Endothelial cell of umbilical vein (primary cell): Measurements from ENCODE around the gene OR51B2. TPM values are rescaled to one million over a fixed set of nuclear protein-coding genes. Genes with fewer than 3 reads are reported as not detected.

Source experiments
- BruUV-seq: library from RNA; stranded (reverse); fragments of 400-500 nt; replicated peaks from 2 replicates; lab custom pipeline; 2021; lab: Mats Ljungman, UMichigan
- CTCF ChIA-PET: fragments of 300-600, 350-600 bp; sonication (Branson Sonifier 250); formaldehyde crosslinking; loops from one replicate; lab custom pipeline; 2021; ENCODE audit warnings: antibody characterized with exemption, inconsistent platforms; lab: Charles Lee
- POLR2A ChIA-PET: fragments of 300-600, 350-600 bp; sonication (Branson Sonifier 250); formaldehyde crosslinking; loops from one replicate; lab custom pipeline; 2021; ENCODE audit warnings: antibody characterized with exemption, inconsistent platforms; lab: Charles Lee
- DNase-seq: peaks from one replicate; pipeline ENCODE4 v3.0.0-alpha.2; 2011; ENCODE audit warnings: low read depth, low spot score
- FAIRE-seq: peaks from 2 replicates; lab custom pipeline; 2011; peaks lifted over from hg19 to GRCh38; lab: Jason Lieb, UNC
- H2AFZ ChIP-seq: 2 replicates; pipeline ENCODE4 v1.6.0; 2012; ENCODE audit warnings: low read depth, low read length, control low read depth, inconsistent platforms
- H3K27ac ChIP-seq: 2 replicates; pipeline ENCODE4 v1.5.1; 2011; ENCODE audit warnings: low read depth, mild to moderate bottlenecking, control low read depth, low read length, moderate library complexity; ENCODE audit not compliant: insufficient read depth
- H3K27me3 ChIP-seq, 2 experiments: 2 replicates each; pipeline versions ENCODE4 v1.6.0 to v1.6.1; 2011; ENCODE audit warnings: low read length in 2 of 2, mixed read lengths in 1 of 2; ENCODE audit not compliant: control insufficient read depth in 2 of 2, insufficient read depth in 2 of 2
- H3K36me3 ChIP-seq, 2 experiments: 2 replicates in 1 of 2; 3 replicates in 1 of 2; pipeline ENCODE4 v1.5.1; 2011; ENCODE audit warnings: low read length in 2 of 2, mild to moderate bottlenecking in 1 of 2, moderate library complexity in 1 of 2; ENCODE audit not compliant: control insufficient read depth in 2 of 2, insufficient read depth in 2 of 2; ENCODE audit errors: extremely low read depth in 1 of 2
- H3K4me1 ChIP-seq: 3 replicates; pipeline ENCODE4 v1.5.1; 2011; ENCODE audit warnings: mild to moderate bottlenecking, low read length; ENCODE audit not compliant: control insufficient read depth, insufficient read depth; ENCODE audit errors: extremely low read depth
- H3K4me2 ChIP-seq: 2 replicates; pipeline ENCODE4 v1.6.1; 2011; ENCODE audit warnings: low read length, control low read depth, mixed read lengths; ENCODE audit not compliant: insufficient read depth
- H3K4me3 ChIP-seq, 3 experiments: fragments of 200-600 bp in 1 of 3; sonication (generic), shearing (Covaris generic) in 1 of 3; replicated peaks in 1 of 3; 2 replicates each; pipeline ENCODE4 v1.5.1; 2011 to 2016; ENCODE audit warnings: control low read depth in 3 of 3, low read length in 3 of 3, mild to moderate bottlenecking in 2 of 3, inconsistent platforms in 1 of 3, low read depth in 1 of 3, moderate library complexity in 1 of 3; ENCODE audit not compliant: insufficient read depth in 1 of 3
- H3K79me2 ChIP-seq: 2 replicates; pipeline ENCODE4 v1.6.0; 2012; ENCODE audit warnings: low read length, inconsistent platforms; ENCODE audit not compliant: control insufficient read depth, insufficient read depth
- H3K9ac ChIP-seq: replicated peaks from 2 replicates; pipeline ENCODE3; 2011; ENCODE audit warnings: low read length, control low read depth; ENCODE audit not compliant: insufficient read depth; ENCODE audit errors: extremely low read depth
- H3K9me1 ChIP-seq: replicated peaks from 3 replicates; pipeline ENCODE4 v1.6.0; 2011; ENCODE audit warnings: mild to moderate bottlenecking, low read length; ENCODE audit not compliant: control insufficient read depth, insufficient read depth; ENCODE audit errors: extremely low read depth
- H3K9me3 ChIP-seq: replicated peaks from 2 replicates; pipeline ENCODE4 v1.5.1; 2012; ENCODE audit warnings: low read length, inconsistent platforms; ENCODE audit not compliant: control insufficient read depth, insufficient read depth
- H4K20me1 ChIP-seq: replicated peaks from 2 replicates; pipeline ENCODE3; 2011; ENCODE audit warnings: mild to moderate bottlenecking, low read length; ENCODE audit not compliant: control insufficient read depth, insufficient read depth; ENCODE audit errors: extremely low read depth
- CTCF ChIP-seq, 2 donors: IDR thresholded peaks; 1 replicate in 1 of 2; 2 replicates in 1 of 2; pipeline ENCODE4 v1.5.1; 2011; ENCODE audit warnings: low read length in 2 of 2, mild to moderate bottlenecking in 2 of 2, moderate library complexity in 2 of 2, control low read depth in 1 of 2, inconsistent platforms in 1 of 2, low read depth in 1 of 2; ENCODE audit not compliant: insufficient read depth in 1 of 2; ENCODE audit errors: extremely low read depth in 1 of 2
- EZH2 ChIP-seq: IDR thresholded peaks from 2 replicates; pipeline ENCODE4 v1.6.1; 2012; ENCODE audit warnings: borderline replicate concordance, low read depth, mild to moderate bottlenecking, moderate library complexity, low read length, inconsistent platforms; ENCODE audit not compliant: severe bottlenecking
- FOS ChIP-seq: IDR thresholded peaks from 2 replicates; pipeline ENCODE4 v1.6.1; 2011; ENCODE audit warnings: mild to moderate bottlenecking, low read length, moderate library complexity, borderline replicate concordance; ENCODE audit not compliant: insufficient read depth
- GATA2 ChIP-seq: IDR thresholded peaks from 2 replicates; pipeline ENCODE4 v1.7.0; 2011; ENCODE audit warnings: low read depth, mild to moderate bottlenecking, moderate library complexity, mixed read lengths, low read length; ENCODE audit not compliant: insufficient read length, insufficient read depth
- JUN ChIP-seq: IDR thresholded peaks from 2 replicates; pipeline ENCODE4 v1.6.1; 2011; ENCODE audit warnings: borderline replicate concordance, low read depth; ENCODE audit not compliant: insufficient read length, insufficient read depth
- MAX ChIP-seq: IDR thresholded peaks from 2 replicates; pipeline ENCODE4 v1.6.1; 2011; ENCODE audit not compliant: insufficient read depth, insufficient read length
- MYC ChIP-seq: IDR thresholded peaks from one replicate; pipeline ENCODE4 v1.6.1; 2011; ENCODE audit warnings: mild to moderate bottlenecking, low read depth, low read length
- POLR2A ChIP-seq: IDR thresholded peaks from 2 replicates; pipeline ENCODE4 v1.6.1; 2012; ENCODE audit warnings: low read depth, mild to moderate bottlenecking, control low read depth, low read length
- POLR2AphosphoS5 ChIP-seq: IDR thresholded peaks from 2 replicates; pipeline ENCODE4 v1.6.1; 2012; ENCODE audit warnings: low read depth, mild to moderate bottlenecking, control low read depth, low read length, moderate library complexity; ENCODE audit not compliant: insufficient read depth
- dilution Hi-C: fragments of 300-500 bp; cut with MboI; formaldehyde crosslinking; loops from one replicate; pipeline ENCODE4 v1.15.0; 2019; ENCODE audit warnings: low sequenced_read_pairs; ENCODE audit not compliant: extremely low pct_ligation_motif_present
- intact Hi-C: fragments of 100-400 bp; cut with micrococcal nuclease; formaldehyde crosslinking; loops from one replicate; pipeline ENCODE4 v1.10.0; 2022
- polyA plus RNA-seq, 4 experiments: library from polyadenylated mRNA; depleted of rRNA in 3 of 4; stranded (reverse) in 3 of 4; unstranded in 1 of 4; fragments of >200 nt; gene quantifications; 2 replicates each; pipeline versions ENCODE4 v1.2.1 to v1.2.3, GENCODE V29; 2011 to 2012; ENCODE audit warnings: missing spikeins in 1 of 4
- total RNA-seq: library from RNA; stranded (reverse); gene quantifications from 2 replicates; pipeline ENCODE4 v1.2.3, GENCODE V29; 2021

OR51B2 gene
- total and polyA plus RNA-seq, 2 donors (not counting 3 experiments of a cell fraction or from before 2014, with no cell fraction given) = not detected

DNA sequence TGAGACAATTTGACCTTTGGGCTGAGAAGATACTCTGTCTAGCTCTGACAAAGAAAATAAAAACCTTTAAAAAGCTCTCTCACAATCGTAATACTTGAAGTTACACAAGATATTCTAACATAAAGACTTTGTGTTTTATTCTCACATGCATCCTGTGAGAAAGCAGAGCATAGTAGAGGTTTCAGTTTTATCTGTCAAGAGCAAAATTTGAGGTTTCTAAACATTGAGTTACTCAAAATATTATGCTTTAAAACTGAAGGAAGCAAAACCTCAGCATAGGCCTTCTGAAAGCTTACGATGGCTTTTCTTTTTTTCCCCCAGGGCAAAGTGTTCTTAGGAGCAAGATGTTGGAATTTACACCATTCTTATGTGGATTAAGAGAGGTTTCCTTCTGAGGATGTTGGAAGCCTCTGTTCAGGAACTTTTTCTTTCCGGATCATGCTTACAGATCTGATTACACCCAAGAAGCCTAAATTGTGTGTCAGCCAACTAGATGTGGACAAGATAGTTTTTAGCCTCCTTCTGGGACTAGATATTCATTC is 44.5 kb upstream of the OR51B2 start:
- TF ChIP-seq GATA2 (no peak), FOS (no peak), MAX (no peak), POLR2AphosphoS5 (no peak), EZH2 (no peak), CTCF (IDR thresholded peaks at IDR 0.05; ENCODE audit: extremely low read depth in 1 of 2, insufficient read depth in 1 of 2, low read depth in 1 of 2, low read length in 2 of 2) (no peak), MYC (no peak), JUN (no peak), POLR2A (no peak)
- no peaks in the 10 kb centered on the region for H3K79me2 ChIP-seq
- DNase-seq (no peak), FAIRE-seq (no peak)
- no peaks in the 10 kb centered on the region for H3K27me3 ChIP-seq
- H3K4me3 ChIP-seq = no peak overlapping the region
- H3K4me1 ChIP-seq = peaks cover 31% of the 10 kb centered on the region
- no peaks in the 10 kb centered on the region for H4K20me1 ChIP-seq
- CTCF ChIA-PET = interaction anchor here (1.0 kb wide), 1 partner anchor 77 kb away, joined by 3 read pairs; no protein-coding TSS in a partner anchor
- BruUV-seq = no TSS peak
- dilution Hi-C loops = no loop called here
- H3K9me3 ChIP-seq = no peaks in the 10 kb centered on the region
- H3K9ac ChIP-seq = no peak overlapping the region
- H3K4me2 ChIP-seq = no peak overlapping the region
- H3K36me3 ChIP-seq = no peaks in the 10 kb centered on the region
- intact Hi-C loops = no loop called here
- POLR2A ChIA-PET = no interaction called here
- no peaks in the 10 kb centered on the region for H3K9me1 ChIP-seq
- H2AFZ ChIP-seq = no peak overlapping the region
- no peak overlapping the region for H3K27ac ChIP-seq
